A549 (cell line): ENCODE data around the gene IPMK. TPM values are rescaled to one million over a fixed set of nuclear protein-coding genes. Genes with fewer than 3 reads are reported as not detected.

Source experiments
- ATAC-seq, 2 experiments: fragments of 200-7000 bp in 1 of 2; fragments of >200 bp in 1 of 2; cut with Nextera tagmentation in 1 of 2; cut with Tn5 transposase in 1 of 2; 3 replicates each; pipeline versions ENCODE4 v1.8.0 to v1.9.1; 2018 to 2020; ENCODE audit warnings: mild to moderate bottlenecking in 1 of 2, moderate library complexity in 1 of 2
- CTCF ChIA-PET: fragments of 300-600 bp; sonication (Branson Sonifier 250); formaldehyde crosslinking; extraction: SDS; loops from one replicate; lab custom pipeline; 2021; ENCODE audit warnings: antibody characterized with exemption, inconsistent platforms; lab: Yijun Ruan, JAX
- POLR2A ChIA-PET: fragments of 350-600 bp; formaldehyde crosslinking; extraction: SDS; loops from one replicate; lab custom pipeline; 2021; ENCODE audit warnings: antibody characterized with exemption, inconsistent platforms; lab: Yijun Ruan, JAX
- DNase-seq, 2 experiments: peaks; one replicate each; pipeline versions ENCODE4 v3.0.0 to v3.0.0-alpha.2; 2011 to 2016; ENCODE audit warnings: low read depth in 1 of 2, low spot score in 1 of 2
- FAIRE-seq: peaks from 2 replicates; lab custom pipeline; 2011; peaks lifted over from hg19 to GRCh38; lab: Jason Lieb, UNC
- H3K27ac ChIP-seq, 2 experiments: fragments of >200 bp; sonication (Bioruptor Twin); formaldehyde crosslinking; 3 replicates each; pipeline ENCODE4 v1.5.1; 2016 to 2017
- H3K4me1 ChIP-seq: fragments of >200 bp; sonication (Bioruptor Twin); formaldehyde crosslinking; 3 replicates; pipeline ENCODE4 v1.6.1; 2016
- H3K4me2 ChIP-seq: fragments of >200 bp; sonication (Bioruptor Twin); formaldehyde crosslinking; 3 replicates; pipeline ENCODE4 v1.6.1; 2016
- H3K4me3 ChIP-seq: fragments of >200 bp; sonication (Bioruptor Twin); formaldehyde crosslinking; 3 replicates; pipeline ENCODE4 v1.5.1; 2016
- H3K9me3 ChIP-seq: fragments of >200 bp; sonication (Bioruptor Twin); formaldehyde crosslinking; 3 replicates; pipeline ENCODE4 v1.6.1; 2016
- ATOH8 ChIP-seq: fragments of 250-450 bp; sonication (Bioruptor Pico); IDR thresholded peaks from 2 replicates; pipeline ENCODE4 v1.5.0; 2020; ENCODE audit warnings: low read depth, mild to moderate bottlenecking, moderate library complexity
- BCL3 ChIP-seq: fragments of >200 bp; sonication (Bioruptor Twin); formaldehyde crosslinking; IDR thresholded peaks from 3 replicates; pipeline ENCODE4 v1.6.1; 2016
- CBX2 ChIP-seq: fragments of 200-600 bp; sonication (generic); IDR thresholded peaks from 2 replicates; pipeline ENCODE4 v1.6.1; 2016; ENCODE audit warnings: low read depth, mild to moderate bottlenecking, borderline replicate concordance
- CBX8 ChIP-seq: fragments of 200-600 bp; sonication (generic); IDR thresholded peaks from 2 replicates; pipeline ENCODE4 v1.6.1; 2016
- CHD2 ChIP-seq: fragments of 150-350 bp; IDR thresholded peaks from 2 replicates; pipeline ENCODE4 v1.6.1; 2014; ENCODE audit warnings: low read length; ENCODE audit not compliant: partially characterized antibody
- EHMT2 ChIP-seq: fragments of 200-600 bp; sonication (generic); IDR thresholded peaks from 2 replicates; pipeline ENCODE4 v1.6.1; 2016; ENCODE audit warnings: antibody characterized with exemption, low read depth, mild to moderate bottlenecking, moderate library complexity
- ESRRA ChIP-seq: fragments of 150-350 bp; IDR thresholded peaks from 2 replicates; pipeline ENCODE4 v1.6.1; 2014; ENCODE audit warnings: mild to moderate bottlenecking, low read length, borderline replicate concordance
- FOXS1 ChIP-seq: fragments of 250-450 bp; sonication (Bioruptor Pico); IDR thresholded peaks from 2 replicates; pipeline ENCODE4 v1.5.0; 2020; ENCODE audit warnings: mild to moderate bottlenecking, moderate library complexity
- HDAC2 ChIP-seq: fragments of 200-600 bp; sonication (generic); IDR thresholded peaks from 2 replicates; pipeline ENCODE4 v1.6.1; 2016
- HEYL ChIP-seq: fragments of 250-450 bp; sonication (Bioruptor Pico); IDR thresholded peaks from 2 replicates; pipeline ENCODE4 v1.8.0; 2021; ENCODE audit warnings: mild to moderate bottlenecking, moderate library complexity
- HMGXB4 ChIP-seq: fragments of 250-450 bp; sonication (Bioruptor Pico); IDR thresholded peaks from 2 replicates; pipeline ENCODE4 v1.5.0; 2021; ENCODE audit warnings: mild to moderate bottlenecking, moderate library complexity, borderline replicate concordance
- HOXA7 ChIP-seq: fragments of 250-450 bp; sonication (Bioruptor Pico); IDR thresholded peaks from 2 replicates; pipeline ENCODE4 v1.5.0; 2020; ENCODE audit warnings: mild to moderate bottlenecking, moderate library complexity
- HOXB5 ChIP-seq: fragments of 250-450 bp; sonication (Bioruptor Pico); IDR thresholded peaks from 2 replicates; pipeline ENCODE4 v1.5.0; 2020; ENCODE audit warnings: mild to moderate bottlenecking, moderate library complexity
- KDM1A ChIP-seq: fragments of 200-600 bp; sonication (generic); IDR thresholded peaks from 2 replicates; pipeline ENCODE4 v1.6.1; 2016; ENCODE audit warnings: low read depth, mild to moderate bottlenecking
- KDM5A ChIP-seq: fragments of 200-600 bp; sonication (generic); IDR thresholded peaks from 2 replicates; pipeline ENCODE4 v1.6.1; 2016; ENCODE audit warnings: antibody characterized with exemption, mild to moderate bottlenecking
- MAFK ChIP-seq: fragments of 450-650 bp; IDR thresholded peaks from 2 replicates; pipeline ENCODE4 v1.6.1; 2014; ENCODE audit not compliant: partially characterized antibody
- MAX ChIP-seq: IDR thresholded peaks from 2 replicates; pipeline ENCODE4 v1.6.1; 2012
- NPAS2 ChIP-seq: fragments of 250-450 bp; sonication (Bioruptor Pico); IDR thresholded peaks from 2 replicates; pipeline ENCODE4 v1.8.0; 2022; ENCODE audit warnings: mild to moderate bottlenecking, moderate library complexity, borderline replicate concordance
- POLR2A ChIP-seq: IDR thresholded peaks from 2 replicates; pipeline ENCODE4 v1.6.1; 2012; ENCODE audit warnings: mild to moderate bottlenecking, low read length
- POLR2AphosphoS2 ChIP-seq: conservative IDR thresholded peaks from 2 replicates; pipeline ENCODE4 v1.6.1; 2012; ENCODE audit warnings: low read length, improper control_type of control experiment, inconsistent platforms
- RARB ChIP-seq: fragments of 250-450 bp; sonication (Bioruptor Pico); IDR thresholded peaks from 2 replicates; pipeline ENCODE4 v1.8.0; 2021; ENCODE audit warnings: mild to moderate bottlenecking, moderate library complexity
- SMC3 ChIP-seq: fragments of >200 bp; sonication (Bioruptor Twin); formaldehyde crosslinking; IDR thresholded peaks from 3 replicates; pipeline ENCODE4 v1.6.1; 2018; ENCODE audit warnings: inconsistent platforms
- SREBF2 ChIP-seq: fragments of 450-650 bp; IDR thresholded peaks from 2 replicates; pipeline ENCODE4 v1.6.1; 2014; ENCODE audit warnings: mild to moderate bottlenecking, moderate library complexity
- TP53 ChIP-seq: fragments of 250-450 bp; sonication (Bioruptor Pico); IDR thresholded peaks from 2 replicates; pipeline ENCODE4 v1.5.0; 2021; ENCODE audit warnings: mild to moderate bottlenecking, moderate library complexity
- ZC3H11A ChIP-seq: fragments of 450-650 bp; IDR thresholded peaks from 2 replicates; pipeline ENCODE4 v1.6.1; 2014; ENCODE audit warnings: antibody characterized with exemption, mild to moderate bottlenecking
- ZFP36 ChIP-seq: fragments of 450-650 bp; IDR thresholded peaks from 2 replicates; pipeline ENCODE4 v1.6.1; 2014; ENCODE audit warnings: borderline replicate concordance; ENCODE audit not compliant: partially characterized antibody
- ZNF302 ChIP-seq: fragments of 250-450 bp; sonication (Bioruptor Pico); IDR thresholded peaks from 2 replicates; pipeline ENCODE4 v1.9.0; 2021; ENCODE audit warnings: inconsistent platforms, mild to moderate bottlenecking, moderate library complexity
- ZSCAN20 ChIP-seq: fragments of 250-450 bp; sonication (Bioruptor Pico); IDR thresholded peaks from 2 replicates; pipeline ENCODE4 v1.8.0; 2022; ENCODE audit warnings: mild to moderate bottlenecking, moderate library complexity
- WGBS: methylation state at CpG from one replicate; pipeline ENCODE4 v1.1.6; 2017; ENCODE audit errors: missing lambda C conversion rate; 5-methylcytosine and 5-hydroxymethylcytosine counted together
- polyA plus RNA-seq, 4 experiments: library from polyadenylated mRNA; depleted of rRNA in 3 of 4; stranded (reverse); fragments of >200 nt; fragmentation: RNase III in 1 of 4; extraction: RNeasy Plus Mini Kit Qiagen cat#74134 plus additional on column Dnase treatment in 1 of 4; gene quantifications; 2 replicates in 3 of 4; 3 replicates in 1 of 4; pipeline ENCODE4 v1.2.3, GENCODE V29; 2011 to 2017

IPMK gene
- polyA plus RNA-seq, 2 of the 4 experiments (the other 2 are of a cell fraction): 2.9 to 5.6 TPM

- TF ChIP-seq EHMT2 (no peak), NPAS2 (CRISPR knock-in tag) (no peak), HEYL (CRISPR knock-in tag) (no peak), KDM1A (no peak), ZC3H11A (no peak), HOXA7 (CRISPR knock-in tag) (no peak), KDM5A (no peak), HOXB5 (CRISPR knock-in tag) (no peak)
Measured at GRCh38 chr10:58206251-58206650, 61.4 kb downstream of the IPMK start (continued).

GRCh38 chr10:58201704-58202103, 66.0 kb downstream of the IPMK start:
- CTCF ChIA-PET: interaction anchor here (0.8 to 2.0 kb wide), 3 partner anchors 13 to 90 kb away, joined by 3 to 9 read pairs (median 3); no protein-coding TSS in a partner anchor
- H3K4me3 ChIP-seq: no peak overlapping the region
- WGBS: 96% methylated on average over 2 of the region's 2 CpGs
- H3K9me3 ChIP-seq: no peaks in the 10 kb centered on the region
- no peak for DNase-seq
- H3K4me2 ChIP-seq: no peak overlapping the region
- TF ChIP-seq ESRRA (no peak), BCL3 (no peak), TP53 (no peak), MAX (no peak), HDAC2 (no peak), SMC3 (no peak), RARB (CRISPR knock-in tag) (no peak), POLR2A (no peak), POLR2AphosphoS2 (no peak), ZSCAN20 (CRISPR knock-in tag) (no peak), CBX8 (no peak), SREBF2 (no peak), ZFP36 (no peak)
- TF ChIP-seq, all 56 proteins: peak for 0
- POLR2A ChIA-PET: no interaction called here
- FAIRE-seq (no peak), ATAC-seq (no peak)
- H3K27ac ChIP-seq: no peak overlapping the region
- H3K4me1 ChIP-seq: no peaks in the 10 kb centered on the region

- DNase-seq (peak in 1 of 2 experiments; percentile 16), FAIRE-seq (no peak), ATAC-seq (no peak; a peak in 1 of 6 replicates)
- no peak overlapping the region for H3K4me3 ChIP-seq
- H3K4me1 ChIP-seq: no peaks in the 10 kb centered on the region
- no peak overlapping the region for H3K4me2 ChIP-seq
- WGBS: 64% methylated on average over 3 of the region's 3 CpGs
- no peak for TF ChIP-seq ZNF302 (CRISPR knock-in tag)
- TF ChIP-seq SMC3: no peak
- H3K9me3 ChIP-seq: no peaks in the 10 kb centered on the region
- ChIA-PET POLR2A (no interaction called here), CTCF (interaction anchor here (0.8 to 2.8 kb wide), 4 partner anchors 8 to 101 kb away, joined by 3 to 15 read pairs (median 6); no protein-coding TSS in a partner anchor)
- H3K27ac ChIP-seq: no peak overlapping the region
Measured at GRCh38 chr10:58189269-58189668, 78.4 kb downstream of the IPMK start.

GRCh38 chr10:58184120-58184670, 83.5 kb downstream of the IPMK start:
- no peak overlapping the region for H3K27ac ChIP-seq
- H3K4me1 ChIP-seq: peaks cover 15% of the 10 kb centered on the region; the same call in 2 of the 3 replicates
- DNase-seq (no peak), ATAC-seq (no peak), FAIRE-seq (no peak)
- H3K4me2 ChIP-seq: no peak overlapping the region
- ChIA-PET CTCF (interaction anchor here (0.6 to 3.0 kb wide), 4 partner anchors 96 to 151 kb away, joined by 3 to 10 read pairs (median 3); partner anchors contain the start of gene UBE2D1), POLR2A (no interaction called here)
- H3K4me3 ChIP-seq: no peak overlapping the region
- H3K9me3 ChIP-seq: no peaks in the 10 kb centered on the region
- 84% methylated on average over 7 of the region's 7 CpGs for WGBS
- TF ChIP-seq CHD2 (no peak), MAX (no peak), MAFK (no peak), ATOH8 (CRISPR knock-in tag) (no peak), BCL3 (no peak), HMGXB4 (no peak), FOXS1 (CRISPR knock-in tag) (no peak), SMC3 (no peak), ZFP36 (no peak), CBX2 (no peak), ZNF302 (CRISPR knock-in tag) (no peak)
